NCI-H2196 treated with DMSO at 0.1 percent for 48 hours (cell line): ENCODE results near the gene DHRS12.

Experiments
- DNase-seq: peaks from one replicate; lab custom pipeline; 2025; ENCODE audit not compliant: unreplicated experiment; lab: John Stamatoyannopoulos, UW

Gene DHRS12

GRCh38 chr13:51730927-51731326 is 73.0 kb downstream of the DHRS12 start:
- DNase-seq = no peak

- no peak for DNase-seq
Observed at GRCh38 chr13:51729866-51730553, 74.0 kb downstream of the DHRS12 start.

GRCh38 chr13:51728972-51729371 is 75.0 kb downstream of the DHRS12 start:
- DNase-seq = no peak

GRCh38 chr13:51728275-51728673 is 75.7 kb downstream of the DHRS12 start:
- no peak for DNase-seq

GRCh38 chr13:51727634-51728274 is 76.2 kb downstream of the DHRS12 start:
- no peak for DNase-seq

- no peak for DNase-seq
Observed at GRCh38 chr13:51726446-51727193, 77.3 kb downstream of the DHRS12 start.

GRCh38 chr13:51724721-51725120 is 79.2 kb downstream of the DHRS12 start:
- no peak for DNase-seq

- DNase-seq = no peak
Observed at GRCh38 chr13:51723529-51723928, 80.4 kb downstream of the DHRS12 start.

- no peak for DNase-seq
Observed at GRCh38 chr13:51721496-51721895, 82.5 kb downstream of the DHRS12 start.

GRCh38 chr13:51719394-51719793 is 84.6 kb downstream of the DHRS12 start:
- DNase-seq = no peak
